Esophagus squamous epithelium (tissue), 4 donors: Measurements from ENCODE around the gene JUN.

Experiments used
- CTCF ChIP-seq, 6 experiments: fragments of 450-650 bp in 4 of 6; fragments of 200-600 bp in 2 of 6; sonication (generic) in 2 of 6; IDR thresholded peaks; one replicate each; pipeline ENCODE4 v1.5.1; 2016 to 2019; ENCODE audit warnings: antibody characterized with exemption in 6 of 6, mild to moderate bottlenecking in 4 of 6, moderate library complexity in 4 of 6
- POLR2A ChIP-seq, 4 donors: fragments of 450-650 bp; IDR thresholded peaks; one replicate each; pipeline ENCODE4 v1.6.1; 2017; ENCODE audit warnings: antibody characterized with exemption in 4 of 4, mild to moderate bottlenecking in 4 of 4, moderate library complexity in 3 of 4

- TF ChIP-seq CTCF (IDR thresholded peaks at IDR 0.05) (no peak), POLR2A (IDR thresholded peaks at IDR 0.05) (no peak)
These were observed 16.7 kb downstream of the JUN start for GRCh38 chr1:58767143-58767542.
